WTC11 (cell line): ENCODE data around the gene OVOL2. TPM values are rescaled to one million over a fixed set of nuclear protein-coding genes. Genes with fewer than 3 reads are reported as not detected.

Experiments used
- ATAC-seq: fragments of 200-7000 bp; cut with Tn5 transposase; 2 replicates; pipeline ENCODE4 v1.10.0; 2021; ENCODE audit warnings: mild to moderate bottlenecking, moderate library complexity
- CTCF ChIA-PET: fragments of 300-600 bp; sonication (Branson Sonifier 250); formaldehyde crosslinking; loops from one replicate; lab custom pipeline; 2021; ENCODE audit warnings: antibody characterized with exemption; lab: Charles Lee
- POLR2A ChIA-PET: fragments of 350-600 bp; sonication (Branson Sonifier 250); formaldehyde crosslinking; loops from one replicate; lab custom pipeline; 2021; ENCODE audit warnings: antibody characterized with exemption; lab: Charles Lee
- DNase-seq: peaks from one replicate; pipeline ENCODE4 v3.0.0; 2021; ENCODE audit warnings: low spot score
- H3K27ac Mint-ChIP-seq: 2 replicates; pipeline ENCODE4 v1.8.0; 2021; ENCODE audit warnings: mixed read lengths
- H3K27me3 Mint-ChIP-seq: 2 replicates; pipeline ENCODE4 v1.8.0; 2021; ENCODE audit warnings: low read depth, mild to moderate bottlenecking, moderate library complexity, mixed read lengths
- H3K36me3 Mint-ChIP-seq: 2 replicates; pipeline ENCODE4 v1.8.0; 2021; ENCODE audit warnings: mixed read lengths
- H3K4me1 Mint-ChIP-seq: 2 replicates; pipeline ENCODE4 v1.8.0; 2022; ENCODE audit warnings: mixed read lengths
- H3K4me3 Mint-ChIP-seq: 2 replicates; pipeline ENCODE4 v1.8.0; 2021; ENCODE audit warnings: mild to moderate bottlenecking, moderate library complexity, mixed read lengths
- H3K9me3 Mint-ChIP-seq: 2 replicates; pipeline ENCODE4 v1.8.0; 2021; ENCODE audit warnings: mixed read lengths
- CBFB ChIP-seq: sonication (generic); formaldehyde crosslinking; IDR thresholded peaks from 2 replicates; pipeline ENCODE4 v1.8.1; 2022; ENCODE audit warnings: mild to moderate bottlenecking, low read depth, missing genetic modification reagents
- ELF4 ChIP-seq: sonication (generic); formaldehyde crosslinking; IDR thresholded peaks from 2 replicates; pipeline ENCODE4 v1.8.1; 2022; ENCODE audit warnings: low read depth, mild to moderate bottlenecking, moderate library complexity, missing genetic modification reagents
- MYBL2 ChIP-seq: sonication (generic); formaldehyde crosslinking; IDR thresholded peaks from 2 replicates; pipeline ENCODE4 v1.8.1; 2023; ENCODE audit warnings: mild to moderate bottlenecking, moderate library complexity, missing genetic modification reagents
- NFATC4 ChIP-seq: fragments of 250-450 bp; sonication (Bioruptor Pico); IDR thresholded peaks from 2 replicates; pipeline ENCODE4 v1.9.0; 2021; ENCODE audit warnings: mild to moderate bottlenecking
- NFYB ChIP-seq: sonication (generic); formaldehyde crosslinking; conservative IDR thresholded peaks from 2 replicates; pipeline ENCODE4 v1.8.0; 2022; ENCODE audit warnings: low read depth, missing genetic modification reagents
- SMAD3 ChIP-seq: sonication (generic); formaldehyde crosslinking; IDR thresholded peaks from 2 replicates; pipeline ENCODE4 v1.8.0; 2022; ENCODE audit warnings: missing genetic modification reagents, mild to moderate bottlenecking, borderline replicate concordance
- TCF7 ChIP-seq: sonication (generic); formaldehyde crosslinking; IDR thresholded peaks from 2 replicates; pipeline ENCODE4 v1.8.0; 2022; ENCODE audit warnings: mild to moderate bottlenecking, low read depth, missing genetic modification reagents, moderate library complexity
- ZBTB21 ChIP-seq: sonication (generic); formaldehyde crosslinking; IDR thresholded peaks from 2 replicates; pipeline ENCODE4 v1.8.1; 2023; ENCODE audit warnings: mild to moderate bottlenecking, missing genetic modification reagents, borderline replicate concordance
- total RNA-seq: library from RNA; stranded (reverse); gene quantifications from 3 replicates; pipeline ENCODE4 v1.2.3, GENCODE V29; 2021
- TF ChIP-seq, protein P1 (sequence below): sonication (generic); formaldehyde crosslinking; IDR thresholded peaks from 2 replicates; pipeline ENCODE4 v1.8.1; 2023; ENCODE audit warnings: mild to moderate bottlenecking, missing genetic modification reagents
- TF ChIP-seq, protein P2 (sequence below): sonication (generic); formaldehyde crosslinking; IDR thresholded peaks from 2 replicates; pipeline ENCODE4 v1.8.0; 2022; ENCODE audit warnings: mild to moderate bottlenecking, missing genetic modification reagents
- TF ChIP-seq, protein P3 (sequence below): sonication (generic); formaldehyde crosslinking; IDR thresholded peaks from 2 replicates; pipeline ENCODE4 v1.8.0; 2022; ENCODE audit warnings: missing genetic modification reagents
- TF ChIP-seq, protein P4 (sequence below): sonication (generic); formaldehyde crosslinking; IDR thresholded peaks from 2 replicates; pipeline ENCODE4 v1.8.0; 2022; ENCODE audit warnings: mild to moderate bottlenecking, missing genetic modification reagents

Gene OVOL2
- total RNA-seq, 1 experiment from 2014 or later: 9.8 TPM

DNA sequence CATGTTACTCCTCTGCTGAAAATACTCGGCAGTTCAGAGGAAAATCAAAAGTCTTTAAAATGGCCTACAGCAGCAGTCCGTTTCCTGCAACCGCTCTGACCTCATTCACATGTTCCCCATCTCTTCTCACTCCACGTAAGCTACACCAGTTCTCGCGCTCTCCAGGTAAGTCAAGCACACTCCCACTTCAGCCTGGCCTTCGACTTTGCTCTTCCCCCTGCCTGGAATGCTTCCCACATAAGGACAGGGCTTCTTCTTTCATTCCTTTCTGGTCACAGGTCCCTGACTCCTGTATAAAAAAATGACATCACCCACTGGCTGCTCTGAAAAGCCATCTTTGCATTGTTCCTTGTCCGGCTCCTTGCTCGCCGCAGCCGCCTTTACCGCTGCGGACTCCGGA is 46.2 kb downstream of the OVOL2 start:
- H3K36me3 Mint-ChIP-seq: peaks cover 16% of the 10 kb centered on the region
- no peak overlapping the region for H3K4me3 Mint-ChIP-seq
- no peak for TF ChIP-seq ELF4 (CRISPR knock-in tag)
- peaks cover 12% of the 10 kb centered on the region for H3K9me3 Mint-ChIP-seq
- H3K4me1 Mint-ChIP-seq: no peaks in the 10 kb centered on the region
- DNase-seq: no peak
- ChIA-PET CTCF (no interaction called here), POLR2A (no interaction called here)
- H3K27me3 Mint-ChIP-seq: no peaks in the 10 kb centered on the region; the same call in 1 of the 2 replicates
- peak overlapping the region; percentile 10; the same call in 1 of the 2 replicates for H3K27ac Mint-ChIP-seq
- no peak for ATAC-seq

DNA sequence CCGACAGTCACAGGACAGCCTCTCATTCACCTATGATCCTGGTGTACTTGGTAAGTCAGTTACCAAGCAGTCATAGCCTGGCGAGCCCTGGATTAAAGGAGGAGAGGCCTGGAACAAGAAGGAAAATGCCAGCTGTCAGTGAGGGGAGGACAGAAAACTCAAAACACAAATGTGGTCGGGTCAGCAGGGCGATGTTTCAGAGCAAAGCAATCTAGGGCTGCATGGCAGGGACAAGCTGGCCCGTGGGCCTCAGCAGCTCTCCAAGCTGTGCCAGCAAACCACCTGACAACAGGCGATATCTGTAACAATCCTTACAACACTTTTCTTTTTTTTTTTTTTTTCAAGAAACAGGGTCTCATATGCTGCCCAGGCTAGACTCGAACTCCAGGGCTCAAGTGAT is 48.6 kb downstream of the OVOL2 start:
- Mint-ChIP-seq H3K4me3 (no peak overlapping the region), H3K36me3 (peaks cover 16% of the 10 kb centered on the region), H3K27ac (no peak overlapping the region), H3K4me1 (peaks cover 18% of the 10 kb centered on the region), H3K9me3 (peaks cover 12% of the 10 kb centered on the region), H3K27me3 (no peaks in the 10 kb centered on the region; the same call in 1 of the 2 replicates)
- no peak for DNase-seq
- TF ChIP-seq CBFB (CRISPR knock-in tag) (no peak), NFYB (no peak), TCF7 (no peak), NFATC4 (CRISPR knock-in tag) (no peak), SMAD3 (CRISPR knock-in tag) (no peak), ZBTB21 (CRISPR knock-in tag) (no peak), MYBL2 (CRISPR knock-in tag) (no peak)
- TF ChIP-seq, protein P1, sequence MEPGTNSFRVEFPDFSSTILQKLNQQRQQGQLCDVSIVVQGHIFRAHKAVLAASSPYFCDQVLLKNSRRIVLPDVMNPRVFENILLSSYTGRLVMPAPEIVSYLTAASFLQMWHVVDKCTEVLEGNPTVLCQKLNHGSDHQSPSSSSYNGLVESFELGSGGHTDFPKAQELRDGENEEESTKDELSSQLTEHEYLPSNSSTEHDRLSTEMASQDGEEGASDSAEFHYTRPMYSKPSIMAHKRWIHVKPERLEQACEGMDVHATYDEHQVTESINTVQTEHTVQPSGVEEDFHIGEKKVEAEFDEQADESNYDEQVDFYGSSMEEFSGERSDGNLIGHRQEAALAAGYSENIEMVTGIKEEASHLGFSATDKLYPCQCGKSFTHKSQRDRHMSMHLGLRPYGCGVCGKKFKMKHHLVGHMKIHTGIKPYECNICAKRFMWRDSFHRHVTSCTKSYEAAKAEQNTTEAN: no peak
- TF ChIP-seq, protein P2, sequence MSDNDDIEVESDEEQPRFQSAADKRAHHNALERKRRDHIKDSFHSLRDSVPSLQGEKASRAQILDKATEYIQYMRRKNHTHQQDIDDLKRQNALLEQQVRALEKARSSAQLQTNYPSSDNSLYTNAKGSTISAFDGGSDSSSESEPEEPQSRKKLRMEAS (CRISPR knock-in tag): no peak
- TF ChIP-seq, protein P3, sequence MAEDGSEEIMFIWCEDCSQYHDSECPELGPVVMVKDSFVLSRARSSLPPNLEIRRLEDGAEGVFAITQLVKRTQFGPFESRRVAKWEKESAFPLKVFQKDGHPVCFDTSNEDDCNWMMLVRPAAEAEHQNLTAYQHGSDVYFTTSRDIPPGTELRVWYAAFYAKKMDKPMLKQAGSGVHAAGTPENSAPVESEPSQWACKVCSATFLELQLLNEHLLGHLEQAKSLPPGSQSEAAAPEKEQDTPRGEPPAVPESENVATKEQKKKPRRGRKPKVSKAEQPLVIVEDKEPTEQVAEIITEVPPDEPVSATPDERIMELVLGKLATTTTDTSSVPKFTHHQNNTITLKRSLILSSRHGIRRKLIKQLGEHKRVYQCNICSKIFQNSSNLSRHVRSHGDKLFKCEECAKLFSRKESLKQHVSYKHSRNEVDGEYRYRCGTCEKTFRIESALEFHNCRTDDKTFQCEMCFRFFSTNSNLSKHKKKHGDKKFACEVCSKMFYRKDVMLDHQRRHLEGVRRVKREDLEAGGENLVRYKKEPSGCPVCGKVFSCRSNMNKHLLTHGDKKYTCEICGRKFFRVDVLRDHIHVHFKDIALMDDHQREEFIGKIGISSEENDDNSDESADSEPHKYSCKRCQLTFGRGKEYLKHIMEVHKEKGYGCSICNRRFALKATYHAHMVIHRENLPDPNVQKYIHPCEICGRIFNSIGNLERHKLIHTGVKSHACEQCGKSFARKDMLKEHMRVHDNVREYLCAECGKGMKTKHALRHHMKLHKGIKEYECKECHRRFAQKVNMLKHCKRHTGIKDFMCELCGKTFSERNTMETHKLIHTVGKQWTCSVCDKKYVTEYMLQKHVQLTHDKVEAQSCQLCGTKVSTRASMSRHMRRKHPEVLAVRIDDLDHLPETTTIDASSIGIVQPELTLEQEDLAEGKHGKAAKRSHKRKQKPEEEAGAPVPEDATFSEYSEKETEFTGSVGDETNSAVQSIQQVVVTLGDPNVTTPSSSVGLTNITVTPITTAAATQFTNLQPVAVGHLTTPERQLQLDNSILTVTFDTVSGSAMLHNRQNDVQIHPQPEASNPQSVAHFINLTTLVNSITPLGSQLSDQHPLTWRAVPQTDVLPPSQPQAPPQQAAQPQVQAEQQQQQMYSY (CRISPR knock-in tag): no peak
- ATAC-seq: no peak
- CTCF ChIA-PET: interaction anchor here (0.6 to 0.7 kb wide), 3 partner anchors 111 to 1261 kb away, joined by 3 to 5 read pairs (median 4); no protein-coding TSS in a partner anchor
- POLR2A ChIA-PET: interaction anchor here (0.6 kb wide), 1 partner anchor 125 kb away, joined by 3 read pairs; no protein-coding TSS in a partner anchor

DNA sequence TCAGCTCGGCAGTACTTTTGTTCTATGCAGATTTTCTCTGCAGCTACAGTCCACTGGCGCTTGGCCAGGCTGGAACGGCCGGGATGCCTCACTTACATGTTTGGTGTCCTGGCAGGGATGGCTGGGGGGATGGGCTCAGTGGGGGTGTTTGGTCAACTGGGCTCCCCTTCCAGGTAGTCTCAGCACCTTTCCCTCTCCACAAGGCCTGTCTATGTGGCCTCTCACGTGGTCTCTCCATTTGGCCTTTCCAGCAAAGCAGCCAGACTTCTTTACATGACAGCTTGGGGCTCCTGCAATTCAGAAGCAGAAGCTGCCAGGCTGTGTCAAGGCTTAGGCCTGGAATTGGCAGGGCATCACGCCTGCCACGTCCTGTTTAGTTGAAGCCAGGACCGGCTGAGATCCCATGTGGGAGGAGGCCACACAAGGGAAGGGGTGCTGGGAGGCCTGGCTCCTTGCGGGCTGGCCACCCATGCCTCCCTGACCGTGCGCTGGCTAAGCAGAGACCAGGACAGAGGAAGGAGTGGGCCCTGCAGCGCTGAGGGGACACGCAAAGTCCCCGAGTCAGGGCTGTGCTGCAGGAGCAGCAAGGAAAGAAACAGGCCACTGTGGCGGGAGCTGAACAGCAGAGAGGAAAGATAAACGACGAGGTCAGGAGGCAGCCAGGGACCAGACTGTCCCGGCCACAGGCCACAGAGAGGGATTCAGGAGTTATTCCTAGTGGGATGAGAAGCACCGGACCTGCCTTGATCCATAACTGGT is 50.0 kb downstream of the OVOL2 start:
- Mint-ChIP-seq H3K9me3 (peaks cover 12% of the 10 kb centered on the region), H3K4me1 (peaks cover 20% of the 10 kb centered on the region), H3K4me3 (no peak overlapping the region), H3K27me3 (no peaks in the 10 kb centered on the region; the same call in 1 of the 2 replicates), H3K36me3 (peaks cover 16% of the 10 kb centered on the region), H3K27ac (no peak overlapping the region)
- ChIA-PET POLR2A (no interaction called here), CTCF (interaction anchor here (0.6 kb wide), 1 partner anchor 71 kb away, joined by 3 read pairs; no protein-coding TSS in a partner anchor)
- ATAC-seq (no peak), DNase-seq (no peak)
- TF ChIP-seq, protein P4, sequence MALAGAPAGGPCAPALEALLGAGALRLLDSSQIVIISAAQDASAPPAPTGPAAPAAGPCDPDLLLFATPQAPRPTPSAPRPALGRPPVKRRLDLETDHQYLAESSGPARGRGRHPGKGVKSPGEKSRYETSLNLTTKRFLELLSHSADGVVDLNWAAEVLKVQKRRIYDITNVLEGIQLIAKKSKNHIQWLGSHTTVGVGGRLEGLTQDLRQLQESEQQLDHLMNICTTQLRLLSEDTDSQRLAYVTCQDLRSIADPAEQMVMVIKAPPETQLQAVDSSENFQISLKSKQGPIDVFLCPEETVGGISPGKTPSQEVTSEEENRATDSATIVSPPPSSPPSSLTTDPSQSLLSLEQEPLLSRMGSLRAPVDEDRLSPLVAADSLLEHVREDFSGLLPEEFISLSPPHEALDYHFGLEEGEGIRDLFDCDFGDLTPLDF: no peak
